Hepatocyte (in vitro differentiated cells): ENCODE measurements around the gene KIN. TPM values are rescaled to one million over a fixed set of nuclear protein-coding genes. Genes with fewer than 3 reads are reported as not detected.

ENCODE experiments used
- DNase-seq: peaks from one replicate; pipeline ENCODE4 v3.0.0-alpha.2; 2016; ENCODE audit warnings: low spot score
- H2AFZ ChIP-seq: fragments of 200-600 bp; sonication (generic); 2 replicates; pipeline ENCODE4 v1.6.0; 2016; ENCODE audit warnings: antibody characterized with exemption, mild to moderate bottlenecking
- H3K27ac ChIP-seq: fragments of 200-600 bp; sonication (generic); 2 replicates; pipeline ENCODE4 v1.5.1; 2016; ENCODE audit warnings: mild to moderate bottlenecking
- H3K27me3 ChIP-seq: fragments of 200-600 bp; sonication (generic); 2 replicates; pipeline ENCODE4 v1.6.1; 2016
- H3K36me3 ChIP-seq: fragments of 200-600 bp; sonication (generic); replicated peaks from 2 replicates; pipeline ENCODE4 v1.5.1; 2016; ENCODE audit warnings: low read depth; ENCODE audit not compliant: insufficient read depth
- H3K4me1 ChIP-seq: fragments of 200-600 bp; sonication (generic); 2 replicates; pipeline ENCODE4 v1.5.1; 2016; ENCODE audit warnings: mild to moderate bottlenecking, moderate library complexity; ENCODE audit not compliant: insufficient read depth
- H3K4me2 ChIP-seq: fragments of 200-600 bp; sonication (generic); 2 replicates; pipeline ENCODE4 v1.6.0; 2016
- H3K4me3 ChIP-seq: fragments of 200-600 bp; sonication (generic); 2 replicates; pipeline ENCODE4 v1.5.1; 2016; ENCODE audit warnings: mild to moderate bottlenecking
- H3K79me2 ChIP-seq: fragments of 200-600 bp; sonication (generic); 2 replicates; pipeline ENCODE4 v1.6.0; 2017; ENCODE audit warnings: mild to moderate bottlenecking
- H3K9me2 ChIP-seq: fragments of 200-600 bp; sonication (generic); replicated peaks from 2 replicates; pipeline ENCODE4 v1.6.0; 2017; ENCODE audit warnings: mild to moderate bottlenecking; ENCODE audit not compliant: insufficient read depth
- H3K9me3 ChIP-seq: fragments of 200-600 bp; sonication (generic); 2 replicates; pipeline ENCODE4 v1.5.1; 2016; ENCODE audit warnings: low read depth, mild to moderate bottlenecking
- H4K20me1 ChIP-seq: fragments of 200-600 bp; sonication (generic); 2 replicates; pipeline ENCODE4 v1.6.0; 2016; ENCODE audit warnings: mild to moderate bottlenecking; ENCODE audit not compliant: insufficient read depth, poor library complexity, severe bottlenecking
- CTCF ChIP-seq: fragments of 200-600 bp; sonication (generic); IDR thresholded peaks from 2 replicates; pipeline ENCODE4 v1.5.1; 2016; ENCODE audit warnings: antibody characterized with exemption, mild to moderate bottlenecking; ENCODE audit not compliant: poor library complexity
- EZH2 ChIP-seq: fragments of 200-600 bp; sonication (generic); IDR thresholded peaks from 2 replicates; pipeline ENCODE4 v1.6.1; 2016; ENCODE audit warnings: antibody characterized with exemption, mild to moderate bottlenecking, borderline replicate concordance
- EZH2phosphoT487 ChIP-seq: fragments of 200-600 bp; sonication (generic); IDR thresholded peaks from one replicate; pipeline ENCODE4 v1.6.1; 2018; ENCODE audit warnings: antibody characterized with exemption, mild to moderate bottlenecking, low read depth, moderate library complexity; ENCODE audit not compliant: unreplicated experiment, severe bottlenecking
- WGBS: methylation state at CpG from one replicate; pipeline ENCODE4 v1.1.6; 2016; ENCODE audit warnings: low lambda C conversion rate; ENCODE audit errors: missing lambda C conversion rate; 5-methylcytosine and 5-hydroxymethylcytosine counted together
- polyA plus RNA-seq: library from polyadenylated mRNA; unstranded; fragments of >200 nt; fragmentation: Nextera tagmentation; extraction: Ambion mirVana; gene quantifications from 2 replicates; pipeline ENCODE4 v1.2.1, GENCODE V29; 2016
- total RNA-seq: library from RNA; depleted of rRNA; stranded (reverse); fragments of >200 nt; gene quantifications from 2 replicates; pipeline ENCODE4 v1.2.3, GENCODE V29; 2014

KIN gene
- total and polyA plus RNA-seq, 2 experiments from 2014 or later, result 10.6 to 11.4 TPM

DNA sequence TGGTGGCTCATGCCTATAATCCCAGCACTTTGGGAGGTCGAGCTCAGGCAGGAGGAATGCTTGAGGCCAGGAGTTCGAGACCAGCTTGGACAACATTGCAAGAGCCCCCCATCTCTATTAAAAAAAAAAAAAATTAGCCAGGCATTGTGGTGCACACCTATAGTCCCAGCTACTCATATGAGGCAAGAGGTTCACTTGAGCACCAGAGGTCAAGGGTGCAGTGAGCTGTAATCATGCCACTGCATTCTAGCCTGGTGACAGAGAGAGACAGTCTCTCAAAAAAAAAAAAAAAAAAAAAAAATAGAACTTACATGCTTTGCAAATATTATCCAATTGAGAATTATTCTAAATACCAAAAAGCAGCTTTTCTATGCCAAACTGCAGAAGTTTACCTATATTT lies 11.0 kb downstream of the KIN start:
- 100% methylated on average over 2 of the region's 2 CpGs for WGBS
- Histone ChIP-seq H4K20me1 (no peaks in the 10 kb centered on the region), H3K9me3 (no peaks in the 10 kb centered on the region), H3K4me1 (no peaks in the 10 kb centered on the region), H3K9me2 (no peaks in the 10 kb centered on the region), H3K4me3 (no peak overlapping the region), H3K27ac (no peak overlapping the region), H3K27me3 (no peaks in the 10 kb centered on the region), H2AFZ (no peak overlapping the region), H3K36me3 (no peaks in the 10 kb centered on the region), H3K4me2 (no peak overlapping the region), H3K79me2 (peaks cover 7% of the 10 kb centered on the region)
- no peak for TF ChIP-seq EZH2
- TF ChIP-seq CTCF, result no peak
- TF ChIP-seq EZH2phosphoT487, result no peak
- no peak for DNase-seq

GRCh38 chr10:7773845-7774801 lies 13.7 kb downstream of the KIN start:
- Histone ChIP-seq H4K20me1 (no peaks in the 10 kb centered on the region), H3K36me3 (no peaks in the 10 kb centered on the region), H3K4me1 (no peaks in the 10 kb centered on the region), H2AFZ (no peak overlapping the region), H3K9me2 (no peaks in the 10 kb centered on the region), H3K9me3 (no peaks in the 10 kb centered on the region), H3K79me2 (no peaks in the 10 kb centered on the region), H3K4me3 (no peak overlapping the region), H3K27ac (no peak overlapping the region), H3K4me2 (no peak overlapping the region), H3K27me3 (no peaks in the 10 kb centered on the region)
- WGBS, result 85% methylated on average over 10 of the region's 10 CpGs
- TF ChIP-seq EZH2, result no peak
- no peak for TF ChIP-seq EZH2phosphoT487
- no peak for TF ChIP-seq CTCF
- no peak for DNase-seq

GRCh38 chr10:7768417-7768816 lies 19.4 kb downstream of the KIN start:
- no peaks in the 10 kb centered on the region for H3K4me1 ChIP-seq
- DNase-seq, result no peak
- no peaks in the 10 kb centered on the region for H3K36me3 ChIP-seq
- TF ChIP-seq CTCF (no peak), EZH2 (no peak), EZH2phosphoT487 (no peak)
- H3K79me2 ChIP-seq, result no peaks in the 10 kb centered on the region
- H2AFZ ChIP-seq, result no peak overlapping the region
- no peaks in the 10 kb centered on the region for H3K9me3 ChIP-seq
- H3K4me3 ChIP-seq, result no peak overlapping the region
- 98% methylated on average over 7 of the region's 7 CpGs for WGBS
- H3K27me3 ChIP-seq, result no peaks in the 10 kb centered on the region
- H3K27ac ChIP-seq, result no peak overlapping the region
- H3K4me2 ChIP-seq, result no peak overlapping the region
- no peaks in the 10 kb centered on the region for H4K20me1 ChIP-seq
- no peaks in the 10 kb centered on the region for H3K9me2 ChIP-seq
